SU-DHL-6 (cell line): ENCODE results near the gene TEX38.
"Not testable (repeated sequence)": the region's sequence is repeated elsewhere in the genome, so short reads cannot be mapped to it uniquely, and the experiment has no call there.

Experiments
- H2AFZ ChIP-seq: fragments of 200-600 bp; sonication (generic); 2 replicates; pipeline ENCODE4 v1.6.1; 2014; ENCODE audit warnings: low read depth, mild to moderate bottlenecking, moderate library complexity, mixed read lengths, antibody characterized with exemption, low read length; ENCODE audit not compliant: severe bottlenecking
- H3F3A ChIP-seq: fragments of 200-600 bp; shearing (Covaris generic); 2 replicates; pipeline ENCODE4 v1.6.0; 2016; ENCODE audit warnings: antibody characterized with exemption, mild to moderate bottlenecking; ENCODE audit not compliant: insufficient read depth
- H3K27ac ChIP-seq: fragments of 200-600 bp; sonication (generic); 2 replicates; pipeline ENCODE4 v1.5.1; 2016; ENCODE audit warnings: low read depth, mild to moderate bottlenecking, low read length, moderate library complexity, mixed read lengths
- H3K27me3 ChIP-seq: fragments of 200-600 bp; sonication (generic), shearing (Covaris generic); 2 replicates; pipeline ENCODE4 v1.6.0; 2014; ENCODE audit warnings: mild to moderate bottlenecking, low read length
- H3K36me3 ChIP-seq: fragments of 200-600 bp; sonication (generic); 2 replicates; pipeline ENCODE4 v1.6.1; 2014; ENCODE audit warnings: mild to moderate bottlenecking, low read length, mixed read lengths
- H3K4me2 ChIP-seq: fragments of 300-600, 200-600 bp; shearing (Covaris generic), sonication (generic); 2 replicates; pipeline ENCODE4 v1.6.0; 2014; ENCODE audit warnings: low read length, low read depth, mild to moderate bottlenecking; ENCODE audit not compliant: poor library complexity, severe bottlenecking
- H3K4me3 ChIP-seq: fragments of 200-600 bp; sonication (generic); 2 replicates; pipeline ENCODE4 v1.5.1; 2014; ENCODE audit warnings: antibody characterized with exemption, low read length, mild to moderate bottlenecking, mixed read lengths; ENCODE audit not compliant: insufficient read depth, poor library complexity, severe bottlenecking
- H3K79me2 ChIP-seq: fragments of 200-600 bp; sonication (generic); 2 replicates; pipeline ENCODE4 v1.6.1; 2014; ENCODE audit warnings: mild to moderate bottlenecking, low read length, moderate library complexity; ENCODE audit not compliant: insufficient read depth
- H3K9ac ChIP-seq: fragments of 200-600 bp; sonication (generic); 2 replicates; pipeline ENCODE4 v1.7.0; 2014; ENCODE audit warnings: mild to moderate bottlenecking, low read length
- H3K9me2 ChIP-seq: fragments of 200-600 bp; sonication (generic); replicated peaks from 2 replicates; pipeline ENCODE4 v1.6.1; 2014; ENCODE audit warnings: low read length; ENCODE audit not compliant: insufficient read depth
- H3K9me3 ChIP-seq: fragments of 200-600 bp; sonication (generic); 2 replicates; pipeline ENCODE4 v1.6.1; 2014; ENCODE audit warnings: low read length, mixed read lengths; ENCODE audit not compliant: insufficient read depth
- H4K20me1 ChIP-seq: fragments of 200-600 bp; sonication (generic); 2 replicates; pipeline ENCODE4 v1.6.1; 2014; ENCODE audit warnings: low read depth, mild to moderate bottlenecking, antibody characterized with exemption, low read length, moderate library complexity, mixed read lengths
- EZH2phosphoT487 ChIP-seq: fragments of 200-600 bp; sonication (generic), shearing (Covaris generic); conservative IDR thresholded peaks from 2 replicates; pipeline ENCODE4 v1.6.1; 2018; ENCODE audit warnings: mild to moderate bottlenecking, antibody characterized with exemption, low read length, moderate library complexity, mixed read lengths
- TF ChIP-seq, protein P1 (sequence below): fragments of 200-600 bp; sonication (generic); IDR thresholded peaks from one replicate; pipeline ENCODE4 v1.5.1; 2017; ENCODE audit warnings: antibody characterized with exemption, mild to moderate bottlenecking, low read length, moderate library complexity; ENCODE audit not compliant: insufficient read depth, poor library complexity, severe bottlenecking

TEX38 gene

DNA sequence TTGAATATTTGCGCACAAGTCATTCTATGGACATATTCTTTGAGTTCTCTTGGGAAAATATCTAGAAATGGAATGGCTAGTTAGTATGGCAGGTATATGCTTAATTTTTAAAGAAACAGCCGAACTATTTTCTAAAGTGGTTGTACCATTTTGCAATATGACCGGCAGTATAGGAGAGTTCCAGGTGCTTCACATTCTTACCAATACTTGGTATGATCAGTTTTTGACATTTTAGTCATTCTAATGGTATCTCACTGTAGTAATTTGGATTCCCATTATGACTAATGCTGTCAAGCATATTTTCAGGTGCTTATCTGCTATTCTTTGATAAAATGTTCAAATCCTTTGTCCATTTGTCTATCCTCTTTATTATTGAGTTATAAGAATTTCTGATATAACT, 24.0 kb upstream of the TEX38 start:
- Histone ChIP-seq H3K4me2 (no peak overlapping the region), H2AFZ (no peak overlapping the region), H3K4me3 (no peak overlapping the region), H3K27ac (no peak overlapping the region), H3K27me3 (no peaks in the 10 kb centered on the region), H3K79me2 (no peaks in the 10 kb centered on the region), H3K36me3 (peaks cover 15% of the 10 kb centered on the region), H4K20me1 (no peaks in the 10 kb centered on the region), H3K9me2 (no peaks in the 10 kb centered on the region), H3K9me3 (peaks cover 4% of the 10 kb centered on the region; the same call in 1 of the 2 replicates), H3K9ac (no peak overlapping the region), H3F3A (no peaks in the 10 kb centered on the region)
- TF ChIP-seq, protein P1, sequence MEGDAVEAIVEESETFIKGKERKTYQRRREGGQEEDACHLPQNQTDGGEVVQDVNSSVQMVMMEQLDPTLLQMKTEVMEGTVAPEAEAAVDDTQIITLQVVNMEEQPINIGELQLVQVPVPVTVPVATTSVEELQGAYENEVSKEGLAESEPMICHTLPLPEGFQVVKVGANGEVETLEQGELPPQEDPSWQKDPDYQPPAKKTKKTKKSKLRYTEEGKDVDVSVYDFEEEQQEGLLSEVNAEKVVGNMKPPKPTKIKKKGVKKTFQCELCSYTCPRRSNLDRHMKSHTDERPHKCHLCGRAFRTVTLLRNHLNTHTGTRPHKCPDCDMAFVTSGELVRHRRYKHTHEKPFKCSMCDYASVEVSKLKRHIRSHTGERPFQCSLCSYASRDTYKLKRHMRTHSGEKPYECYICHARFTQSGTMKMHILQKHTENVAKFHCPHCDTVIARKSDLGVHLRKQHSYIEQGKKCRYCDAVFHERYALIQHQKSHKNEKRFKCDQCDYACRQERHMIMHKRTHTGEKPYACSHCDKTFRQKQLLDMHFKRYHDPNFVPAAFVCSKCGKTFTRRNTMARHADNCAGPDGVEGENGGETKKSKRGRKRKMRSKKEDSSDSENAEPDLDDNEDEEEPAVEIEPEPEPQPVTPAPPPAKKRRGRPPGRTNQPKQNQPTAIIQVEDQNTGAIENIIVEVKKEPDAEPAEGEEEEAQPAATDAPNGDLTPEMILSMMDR, result no peak
- TF ChIP-seq EZH2phosphoT487, result no peak

DNA sequence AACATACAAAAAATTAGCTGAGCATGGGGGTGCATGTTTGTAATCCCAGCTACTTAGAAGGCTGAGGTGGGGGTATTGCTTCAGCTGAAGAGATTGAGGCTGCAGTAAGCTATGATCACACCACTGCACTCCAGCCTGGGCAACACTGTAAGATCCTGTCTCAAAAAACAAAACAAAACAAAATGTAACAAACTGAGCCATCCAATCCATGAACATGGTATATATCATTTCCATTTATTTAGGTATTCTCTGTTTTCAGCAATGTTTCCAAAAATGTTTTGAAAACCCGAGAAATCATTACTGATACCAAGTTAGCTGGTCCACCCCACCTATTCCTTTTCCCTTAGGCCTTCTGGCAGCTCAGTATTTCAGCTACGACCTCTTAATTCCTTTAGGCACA, 21.9 kb upstream of the TEX38 start:
- H3K36me3 ChIP-seq, result peaks cover 15% of the 10 kb centered on the region
- H3K9me3 ChIP-seq, result peaks cover 4% of the 10 kb centered on the region; the same call in 1 of the 2 replicates
- no peaks in the 10 kb centered on the region for H3K27me3 ChIP-seq
- H3F3A ChIP-seq, result no peaks in the 10 kb centered on the region
- H3K4me2 ChIP-seq, result no peak overlapping the region
- no peak for TF ChIP-seq EZH2phosphoT487
- TF ChIP-seq, protein P1, result no peak
- H3K79me2 ChIP-seq, result no peaks in the 10 kb centered on the region
- H3K27ac ChIP-seq, result no peak overlapping the region
- H3K9ac ChIP-seq, result no peak overlapping the region
- no peaks in the 10 kb centered on the region for H3K9me2 ChIP-seq
- no peaks in the 10 kb centered on the region for H4K20me1 ChIP-seq
- H3K4me3 ChIP-seq, result no peak overlapping the region
- H2AFZ ChIP-seq, result no peak overlapping the region

DNA sequence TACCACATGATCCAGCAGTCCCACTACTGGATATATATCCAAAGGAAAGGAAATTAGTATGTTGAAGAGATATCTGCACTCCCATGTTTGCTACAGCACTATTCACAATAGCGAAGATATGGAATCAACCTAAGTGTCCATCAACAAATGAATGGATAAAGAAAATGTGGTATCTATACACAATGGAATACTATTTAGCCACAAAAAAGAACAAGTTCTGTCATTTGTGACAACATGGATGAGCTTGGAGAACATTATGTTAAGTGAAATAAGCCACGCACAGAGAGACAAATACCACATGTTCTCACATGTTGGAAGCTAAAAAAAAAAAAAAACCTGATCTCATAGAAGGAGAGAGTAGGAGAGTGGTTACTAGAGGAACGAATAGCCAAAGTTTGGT, 21.2 kb upstream of the TEX38 start:
- Histone ChIP-seq H3K9me2 (no peaks in the 10 kb centered on the region), H3K36me3 (peaks cover 19% of the 10 kb centered on the region)
- TF ChIP-seq, protein P1, result no peak
- TF ChIP-seq EZH2phosphoT487, result no peak

DNA sequence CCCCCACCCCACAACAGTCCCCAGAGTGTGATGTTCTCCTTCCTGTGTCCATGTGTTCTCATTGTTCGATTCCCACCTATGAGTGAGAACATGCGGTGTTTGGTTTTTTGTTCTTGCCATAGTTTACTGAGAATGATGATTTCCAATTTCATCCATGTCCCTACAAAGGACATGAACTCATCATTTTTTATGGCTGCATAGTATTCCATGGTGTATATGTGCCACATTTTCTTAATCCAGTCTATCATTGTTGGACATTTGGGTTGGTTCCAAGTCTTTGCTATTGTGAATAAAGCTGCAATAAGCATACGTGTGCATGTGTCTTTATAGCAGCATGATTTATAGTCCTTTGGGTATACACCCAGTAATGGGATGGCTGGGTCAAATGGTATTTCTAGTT, 20.5 kb upstream of the TEX38 start:
- H3K9me2 ChIP-seq, H3K9me3 ChIP-seq, H2AFZ ChIP-seq, H3K4me3 ChIP-seq, H3K79me2 ChIP-seq, H3K9ac ChIP-seq, H3K27me3 ChIP-seq, H3K4me2 ChIP-seq, H3K27ac ChIP-seq, H3F3A ChIP-seq, H4K20me1 ChIP-seq: not testable (repeated sequence)
- peaks cover 24% of the 10 kb centered on the region for H3K36me3 ChIP-seq

More for the DNA sequence above, 21.2 kb upstream of the TEX38 start:
- Histone ChIP-seq H3K27ac (no peak overlapping the region), H4K20me1 (no peaks in the 10 kb centered on the region), H3K9me3 (peaks cover 4% of the 10 kb centered on the region; the same call in 1 of the 2 replicates), H2AFZ (no peak overlapping the region), H3K79me2 (no peaks in the 10 kb centered on the region), H3K4me2 (no peak overlapping the region), H3K9ac (no peak overlapping the region), H3K27me3 (no peaks in the 10 kb centered on the region), H3F3A (no peaks in the 10 kb centered on the region), H3K4me3 (no peak overlapping the region)
